GM21526 (cell line): Measurements from ENCODE around the gene KIF26A.

Experiments used
- ATAC-seq: cut with Tn5 transposase; IDR thresholded peaks from one replicate; pipeline ENCODE4 v1.9.1; 2021; ENCODE audit warnings: moderate library complexity; ENCODE audit not compliant: unreplicated experiment, low FRiP score

The KIF26A gene

DNA sequence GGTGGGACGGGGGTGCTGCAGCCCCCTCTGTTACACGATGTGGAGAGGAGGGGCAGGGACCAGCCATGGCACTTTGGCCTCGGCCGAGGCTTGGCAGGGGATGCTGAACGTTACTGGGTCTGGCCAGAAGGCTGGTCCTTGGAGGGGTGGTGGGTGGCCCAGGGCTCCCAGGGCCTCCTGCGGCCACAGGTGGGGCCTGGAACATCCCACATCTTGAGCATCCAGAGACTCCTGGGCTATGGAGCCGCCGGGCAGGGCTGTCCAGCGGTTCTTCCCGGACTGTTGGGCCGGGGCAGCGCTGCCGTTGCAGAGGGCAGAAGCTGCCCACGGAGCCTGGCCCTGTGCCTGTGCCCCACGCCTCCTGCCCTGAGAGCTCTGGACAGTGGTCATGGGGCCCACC is 15.9 kb downstream of the KIF26A start:
- no peak for ATAC-seq

DNA sequence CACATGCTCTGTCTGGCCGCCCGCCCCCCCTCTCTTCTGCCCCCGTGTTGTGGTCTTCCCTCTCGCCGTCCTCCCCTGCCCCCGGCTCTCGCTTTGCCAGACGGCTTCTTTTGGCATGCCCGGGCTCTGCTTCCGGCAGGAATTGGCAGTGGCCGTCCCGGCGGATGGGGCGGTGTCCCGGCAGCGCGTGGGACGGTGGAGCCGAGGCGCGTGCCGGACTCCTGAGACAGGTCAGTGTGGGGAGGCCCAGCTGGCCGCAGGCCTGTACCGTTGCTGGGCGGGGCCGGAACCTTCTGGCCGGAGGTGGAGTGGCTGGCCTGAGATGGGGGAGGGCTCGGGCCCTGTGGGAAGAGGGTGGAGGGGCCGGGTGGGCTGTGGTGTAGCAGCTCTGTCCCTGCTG is 17.1 kb downstream of the KIF26A start:
- no peak for ATAC-seq

DNA sequence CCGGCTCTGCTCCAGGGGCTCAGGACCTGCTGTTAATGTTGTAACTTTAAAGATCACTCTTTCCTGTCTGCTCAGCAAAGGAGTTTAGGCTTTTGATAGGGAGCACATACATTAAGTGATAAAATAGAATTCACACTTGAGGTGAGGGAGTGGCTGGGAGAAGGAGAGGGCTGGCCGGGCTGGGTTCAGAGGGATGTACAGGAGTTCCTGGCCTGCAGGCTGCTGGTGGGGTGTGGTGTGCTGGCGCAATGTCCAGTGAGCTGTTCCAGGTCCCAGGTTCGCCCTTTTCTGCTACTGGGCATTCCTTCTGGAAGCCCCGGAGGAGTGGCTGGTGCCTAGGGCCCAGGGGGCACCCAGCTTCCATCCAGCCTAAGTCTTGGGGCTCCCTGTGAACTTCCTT is 17.8 kb downstream of the KIF26A start:
- ATAC-seq = no peak

DNA sequence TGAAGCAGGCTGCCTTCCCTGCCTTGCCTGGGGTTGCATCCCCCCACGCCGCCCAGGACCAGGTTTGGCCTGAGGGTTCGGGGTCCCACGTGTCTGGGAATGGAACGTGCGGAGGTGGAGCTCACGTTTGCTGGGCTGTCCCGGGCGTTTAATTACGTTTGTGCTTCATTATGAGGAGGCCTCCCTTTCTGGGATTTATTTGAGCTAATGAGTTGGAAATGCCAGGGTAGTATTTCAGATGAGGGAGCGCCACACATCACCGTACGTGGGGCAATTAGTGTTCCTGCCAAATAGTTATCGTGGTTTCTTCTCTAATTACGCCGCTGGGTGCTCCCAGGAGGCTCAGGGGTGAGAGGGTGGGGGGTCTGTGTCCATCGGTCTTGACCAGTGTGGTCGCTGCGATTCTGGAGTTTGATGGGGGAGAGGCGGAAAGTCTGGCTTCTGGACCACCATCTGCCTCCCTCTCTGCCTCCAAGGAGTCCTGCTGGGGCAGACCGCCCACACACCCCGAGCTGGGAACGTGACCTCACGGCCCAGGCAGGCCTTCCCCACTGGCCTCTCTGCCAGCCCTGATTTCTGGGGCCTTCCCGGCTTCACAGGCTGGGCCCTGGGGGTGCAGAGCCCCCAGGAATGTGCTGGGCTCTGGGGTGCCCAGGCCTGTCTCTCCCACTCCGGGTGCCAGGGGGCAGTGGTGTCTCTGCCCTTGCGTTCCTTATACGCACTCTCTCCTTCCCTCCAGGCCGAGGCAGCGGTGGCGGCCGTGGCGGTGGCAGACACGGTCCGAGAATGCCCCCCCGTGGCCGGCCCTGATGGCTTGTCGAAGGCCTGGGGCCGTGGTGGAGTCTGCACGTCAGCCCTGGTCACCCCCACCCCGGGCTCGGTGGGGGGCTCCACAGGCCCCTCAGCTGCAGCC is 18.9 kb downstream of the KIF26A start:
- no peak for ATAC-seq

DNA sequence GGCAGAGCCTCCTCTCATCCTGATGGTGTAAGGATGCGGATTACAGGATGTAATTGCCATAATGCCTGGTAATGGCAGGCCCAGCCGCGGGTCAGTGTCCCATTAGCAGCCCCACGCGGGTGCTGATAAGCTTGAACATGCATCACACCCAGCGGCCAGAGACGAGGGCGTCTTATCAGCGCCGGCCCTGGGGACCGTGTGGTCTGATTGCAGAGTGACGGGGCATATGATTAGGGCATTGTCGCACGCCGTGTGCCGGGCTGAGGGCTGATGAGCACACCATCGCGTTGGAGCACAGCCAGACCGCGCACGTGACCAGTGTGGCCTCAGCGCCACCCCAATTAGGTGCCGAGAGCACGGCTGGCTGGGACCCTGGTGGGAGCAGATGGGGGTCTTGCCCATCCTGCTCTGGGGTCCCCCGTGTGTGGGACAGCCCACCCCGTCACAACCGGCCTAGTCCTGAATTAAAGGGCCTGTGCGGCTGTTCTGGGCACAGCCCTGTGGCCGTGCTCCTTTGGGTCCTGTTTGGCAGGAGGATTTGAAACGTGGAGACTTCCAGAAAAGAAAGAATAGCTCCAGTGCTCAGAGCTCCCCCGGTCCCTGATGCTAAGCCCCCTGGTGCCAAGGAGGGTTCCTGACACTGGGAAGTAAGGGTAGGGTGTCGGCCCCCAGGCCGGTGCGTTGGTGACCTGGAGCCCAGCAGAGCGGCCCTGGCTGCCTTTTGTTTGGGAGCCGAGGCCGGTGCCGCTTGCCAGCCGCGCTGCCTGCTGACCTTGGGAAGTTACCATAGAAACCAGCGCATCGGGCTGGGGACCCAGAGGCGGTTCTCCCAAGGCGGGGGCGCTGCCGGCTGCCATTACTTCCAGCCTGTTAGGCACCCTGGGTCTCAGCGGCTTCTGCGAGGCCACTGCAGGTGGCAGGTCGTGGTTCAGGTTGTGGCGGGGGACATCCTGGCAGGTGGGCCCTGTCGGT is 20.7 kb downstream of the KIF26A start:
- ATAC-seq = no peak

DNA sequence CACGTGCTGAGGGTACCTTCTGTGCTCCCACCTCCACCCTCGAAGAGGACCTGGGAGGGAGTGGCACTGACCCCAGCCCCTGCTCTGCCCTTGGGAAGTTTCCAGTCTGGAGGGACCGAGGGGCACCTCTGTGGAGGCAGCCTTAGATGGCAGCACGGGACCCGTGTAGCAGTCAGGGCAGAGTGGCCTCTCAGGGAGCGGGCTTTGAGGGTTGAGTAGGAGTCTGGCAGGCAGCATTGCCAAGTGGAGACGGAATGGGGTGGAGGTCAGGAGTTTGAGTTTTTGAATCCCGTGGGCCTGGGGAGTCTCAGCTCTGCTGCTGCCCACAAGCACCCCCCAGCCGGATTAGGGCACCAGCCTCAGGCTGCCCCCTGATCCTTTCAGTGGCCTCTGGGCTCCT is 21.6 kb downstream of the KIF26A start:
- no peak for ATAC-seq

DNA sequence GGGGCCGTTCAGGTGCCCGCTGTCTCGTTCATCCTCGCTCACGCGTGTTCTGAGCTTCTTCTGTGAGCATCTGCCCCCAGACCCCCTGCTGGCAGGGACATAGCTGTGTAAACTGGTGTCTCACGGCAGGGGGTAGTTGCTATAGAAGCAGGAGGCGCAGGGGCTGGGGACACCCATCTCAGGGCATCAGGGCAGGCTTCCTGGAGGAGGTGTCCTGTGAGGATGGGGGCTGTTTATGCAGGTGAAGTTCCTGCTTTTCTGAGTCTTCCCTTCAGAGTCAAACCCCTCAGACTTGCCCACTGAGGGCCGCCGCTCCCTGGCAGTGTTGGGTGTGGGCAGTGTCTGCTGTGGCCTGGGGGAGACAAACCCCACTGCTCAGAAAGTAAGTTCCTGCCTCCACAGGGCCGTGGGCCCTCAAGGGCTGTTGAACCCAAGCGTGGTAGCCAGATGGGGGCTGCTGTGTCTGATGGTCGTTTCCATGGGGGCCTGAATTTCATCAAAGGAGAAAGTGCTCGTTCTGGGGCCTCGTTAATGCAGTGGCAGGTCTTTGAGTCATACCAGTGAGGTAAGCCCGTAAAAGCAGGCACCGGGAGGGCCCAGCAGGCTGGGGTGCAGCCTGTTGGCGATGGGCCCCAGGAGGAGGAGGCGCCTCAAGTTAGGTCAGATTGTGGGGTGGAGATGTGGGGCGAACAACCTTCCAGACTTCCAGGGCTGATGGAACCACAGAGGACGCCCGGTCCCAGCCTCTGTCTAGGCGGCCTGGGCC is 23.4 kb downstream of the KIF26A start:
- no peak for ATAC-seq

DNA sequence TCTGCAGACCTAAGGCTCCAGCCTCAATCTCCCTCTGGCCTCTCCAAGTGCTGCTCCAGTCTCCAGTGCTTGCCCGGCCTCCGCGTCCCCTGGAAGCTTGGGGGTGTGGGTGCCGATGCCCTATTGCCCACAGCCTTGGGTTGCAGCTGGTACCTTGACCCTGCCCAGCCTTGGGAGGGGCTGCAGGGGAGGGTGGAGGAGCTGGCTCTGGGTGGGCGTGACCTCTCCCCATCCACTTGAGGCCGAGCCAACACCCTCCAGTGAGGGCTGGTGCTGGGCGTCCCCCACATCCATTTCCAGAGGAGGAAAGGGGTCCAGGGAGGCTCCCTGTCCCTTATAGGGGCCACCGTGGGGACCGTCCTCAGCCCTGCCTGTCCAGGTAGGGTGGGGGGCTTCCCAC is 24.1 kb downstream of the KIF26A start:
- ATAC-seq = no peak

DNA sequence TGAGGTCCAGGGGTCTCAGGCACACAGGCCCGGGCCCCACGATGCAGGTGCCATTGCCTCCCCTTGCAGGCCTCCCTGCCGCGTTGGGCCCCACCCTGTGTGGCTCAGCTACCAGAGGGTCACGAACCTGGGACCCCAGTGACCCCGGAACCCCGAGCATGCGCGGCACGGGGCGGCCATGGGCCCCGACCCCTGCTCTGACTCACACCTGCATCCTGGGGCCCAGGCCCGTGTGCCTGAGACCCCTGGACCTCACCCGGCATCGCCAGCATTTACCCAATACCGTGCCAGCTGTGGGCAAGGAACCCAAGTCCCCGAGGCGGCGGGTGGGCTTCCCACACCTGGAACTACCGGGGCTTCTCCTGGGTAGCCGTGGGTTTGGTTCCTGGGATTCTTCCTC is 25.2 kb downstream of the KIF26A start:
- no peak for ATAC-seq

DNA sequence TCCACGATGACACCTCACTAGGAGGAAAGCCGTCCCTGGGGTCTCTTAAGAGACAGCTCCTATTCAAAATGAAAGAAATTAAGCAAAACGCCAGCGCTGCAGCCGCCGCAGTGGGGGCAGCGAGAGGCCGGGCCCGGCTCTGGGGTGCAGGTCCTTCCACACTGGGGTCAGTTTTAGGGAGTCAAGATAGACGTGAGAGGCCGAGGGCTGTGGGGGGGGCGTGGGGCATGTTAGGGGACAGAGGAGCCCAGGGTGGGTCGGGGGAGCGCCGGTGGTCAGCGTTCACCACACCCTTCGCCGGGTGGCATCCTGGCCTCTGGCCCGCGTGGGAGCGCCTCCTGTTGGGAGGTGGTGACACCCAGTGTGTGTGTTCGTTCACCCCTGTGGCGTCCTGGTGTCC is 25.7 kb downstream of the KIF26A start:
- ATAC-seq = no peak

DNA sequence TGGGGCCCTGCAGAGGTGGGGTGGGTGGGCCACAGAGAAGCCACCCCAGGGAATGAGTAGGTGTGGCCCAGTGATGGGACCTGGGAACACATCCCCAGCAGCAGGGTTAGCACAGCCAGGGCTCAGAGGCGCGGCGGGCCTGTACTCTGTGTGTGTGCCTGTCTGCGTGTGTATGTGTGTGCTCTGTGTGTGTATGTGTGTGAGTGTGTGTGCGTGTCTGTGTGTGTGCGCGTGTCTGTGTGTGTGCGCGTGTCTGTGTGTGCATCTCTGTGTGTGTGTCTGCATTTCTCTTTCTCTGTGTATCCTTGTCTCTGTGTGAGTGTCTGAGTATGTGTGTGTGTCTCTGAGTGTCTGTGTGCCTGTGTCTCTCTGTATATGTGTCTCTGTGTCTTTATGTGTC is 26.1 kb downstream of the KIF26A start:
- ATAC-seq = no peak

DNA sequence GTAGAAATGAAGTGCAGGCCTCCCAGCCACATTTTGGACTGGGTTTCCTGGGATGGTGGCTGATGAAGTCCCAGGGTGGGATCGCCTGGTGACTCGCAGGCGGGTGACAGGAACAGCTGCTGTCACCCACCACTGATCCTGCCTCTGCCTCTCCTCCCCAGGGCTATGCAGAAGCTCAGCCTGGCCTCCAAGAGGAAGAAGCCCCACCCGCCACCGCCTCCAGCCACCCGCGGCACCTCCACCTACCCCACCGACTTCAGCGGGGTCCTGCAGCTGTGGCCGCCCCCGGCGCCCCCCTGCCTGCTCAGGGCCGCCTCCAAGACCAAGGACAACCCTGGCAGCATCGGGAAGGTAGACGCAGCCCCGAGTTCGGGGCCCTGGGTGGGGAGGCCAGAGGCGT is 28.3 kb downstream of the KIF26A start:
- no peak for ATAC-seq

DNA sequence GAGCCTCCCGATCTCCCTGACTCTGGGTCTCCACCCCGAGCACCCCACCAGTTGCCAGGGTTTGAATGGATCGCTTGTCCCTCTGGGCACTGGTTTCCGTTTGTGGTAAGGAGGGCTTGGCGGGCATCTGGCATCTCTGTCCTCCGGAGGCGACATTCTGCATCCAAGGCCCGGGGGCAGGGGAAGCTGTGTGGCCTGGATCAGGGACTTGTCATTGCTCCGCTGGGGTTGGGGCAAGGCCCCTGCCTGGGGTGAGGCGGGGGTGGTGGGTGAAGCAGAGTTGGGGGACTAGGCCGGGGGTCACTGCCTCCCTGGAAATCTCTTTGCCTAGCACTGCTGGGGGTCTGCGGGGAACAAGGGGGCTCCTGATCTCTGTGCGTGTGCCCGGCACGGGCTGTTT is 30.2 kb downstream of the KIF26A start:
- ATAC-seq = no peak

DNA sequence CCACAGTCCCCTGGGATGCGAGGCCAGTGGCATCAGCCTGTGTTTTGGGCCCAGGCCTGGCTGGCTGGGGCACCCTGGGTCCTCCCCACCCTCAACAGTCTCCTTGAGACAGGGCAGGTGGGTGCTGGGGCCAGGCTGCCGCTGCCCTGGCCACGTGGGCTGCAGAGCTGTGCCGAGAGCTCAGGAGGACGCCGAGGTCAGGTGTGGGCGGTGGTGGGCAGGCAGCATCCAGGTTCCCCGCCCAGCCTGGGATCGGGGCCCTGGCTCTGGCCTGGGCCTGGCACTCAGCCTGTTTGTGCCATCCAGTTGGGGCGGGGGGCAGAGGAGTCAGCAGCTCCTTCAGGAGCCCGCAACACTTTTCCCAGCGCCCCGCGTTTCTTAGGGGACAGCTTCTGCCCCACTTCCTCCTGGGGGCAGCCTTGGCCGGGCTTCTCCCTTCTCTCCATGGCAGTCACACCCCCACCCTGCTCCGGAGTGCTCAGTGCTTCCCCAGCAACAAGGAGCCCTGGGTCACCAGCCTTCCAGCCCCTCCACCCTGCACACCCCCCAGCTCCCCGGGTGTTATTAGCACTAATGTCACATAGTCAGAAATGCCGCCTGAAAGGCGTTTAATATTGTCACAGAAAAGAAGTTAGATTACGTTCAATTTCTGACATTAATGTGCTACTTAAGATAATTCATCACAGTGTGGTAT is 30.8 kb downstream of the KIF26A start:
- no peak for ATAC-seq

DNA sequence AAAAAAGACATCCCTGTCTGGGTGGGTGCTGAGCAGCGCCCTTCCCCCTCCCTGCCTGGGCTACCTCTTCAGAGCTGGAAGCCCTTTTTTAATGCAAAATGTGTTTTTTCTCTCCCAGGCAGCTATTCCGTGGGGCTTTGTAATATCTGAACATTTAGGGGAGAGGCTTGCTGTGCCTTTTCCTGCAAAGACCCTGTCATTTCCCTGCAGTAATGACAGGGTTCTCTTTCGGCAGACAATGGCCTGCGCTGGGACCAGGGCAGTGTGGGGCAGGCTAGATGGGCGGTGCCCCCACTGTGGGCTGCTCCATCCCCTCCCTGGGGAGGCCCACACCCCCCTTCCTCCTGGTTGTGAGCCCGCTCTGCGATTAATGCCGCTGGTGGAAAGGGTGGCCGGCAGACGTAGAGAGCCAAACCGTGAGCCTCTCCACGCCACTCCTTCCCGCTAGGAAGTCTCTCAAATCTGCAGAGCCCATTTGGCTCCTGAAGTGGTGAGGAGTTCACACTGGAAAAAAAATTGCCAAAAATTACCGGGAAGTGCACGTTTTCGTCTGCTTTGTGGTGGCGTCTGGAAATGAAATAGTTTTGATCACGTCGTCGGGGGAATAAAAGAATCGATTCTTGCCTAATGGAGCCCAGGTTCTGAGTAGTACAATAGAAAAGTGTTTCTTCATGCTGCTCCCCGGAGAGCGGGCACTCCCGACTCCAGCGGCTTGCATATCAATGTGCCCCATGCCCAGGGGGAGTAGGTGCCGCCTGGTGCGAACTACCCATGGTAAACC is 31.5 kb downstream of the KIF26A start:
- ATAC-seq = no peak

DNA sequence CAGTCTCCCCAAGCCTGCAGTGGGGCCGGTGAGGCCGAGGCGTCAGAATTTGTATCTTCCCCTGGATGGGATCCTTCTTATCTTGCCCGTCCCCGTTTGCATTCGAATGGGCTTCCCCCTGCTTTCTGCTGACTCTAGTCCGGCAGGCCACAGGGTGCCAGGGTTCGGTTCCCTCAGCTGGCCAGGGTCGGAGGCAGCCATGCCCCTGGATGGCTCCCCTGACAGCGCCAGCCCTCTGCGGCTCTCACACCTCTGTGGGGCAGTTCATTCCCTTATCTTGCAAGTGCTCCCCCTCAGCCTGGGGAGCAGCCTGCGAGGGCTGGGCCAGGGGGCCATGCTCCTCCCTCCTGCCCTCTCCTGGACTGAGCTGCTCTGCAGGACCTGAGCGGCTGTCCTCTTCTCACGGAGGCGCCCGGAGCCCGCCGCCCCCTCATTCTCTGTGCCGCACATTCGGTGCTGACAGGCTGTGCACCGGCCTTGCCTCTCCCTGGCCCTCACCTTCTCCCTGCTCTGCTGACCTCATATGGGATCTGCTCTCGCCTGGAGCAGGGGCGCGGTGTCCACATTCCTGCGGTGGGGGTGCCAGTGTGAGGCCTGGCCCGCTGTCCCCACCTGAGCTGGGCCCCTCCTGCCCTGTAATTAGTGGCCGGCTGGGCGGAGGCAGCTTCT is 32.8 kb downstream of the KIF26A start:
- no peak for ATAC-seq

DNA sequence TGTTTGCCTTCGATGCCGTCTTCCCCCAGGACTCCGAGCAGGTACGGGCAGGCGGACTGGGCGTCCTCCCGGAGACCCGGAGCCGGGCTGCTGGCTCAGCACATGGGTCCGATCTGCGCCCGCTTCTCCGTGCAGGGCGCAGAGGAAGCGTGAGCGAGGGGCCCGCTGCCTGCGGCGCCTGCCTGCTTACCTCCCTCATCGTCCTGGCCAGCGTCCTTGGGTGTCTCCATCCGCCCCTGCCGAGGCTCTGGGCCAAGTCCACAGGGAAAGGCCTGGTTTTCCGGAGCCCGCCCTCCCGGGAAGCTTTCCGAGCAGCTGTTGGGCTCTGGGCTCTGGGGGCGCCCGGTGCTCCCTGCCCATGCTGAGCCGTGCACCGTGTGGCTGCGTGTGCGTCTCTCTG is 33.5 kb downstream of the KIF26A start:
- no peak for ATAC-seq

DNA sequence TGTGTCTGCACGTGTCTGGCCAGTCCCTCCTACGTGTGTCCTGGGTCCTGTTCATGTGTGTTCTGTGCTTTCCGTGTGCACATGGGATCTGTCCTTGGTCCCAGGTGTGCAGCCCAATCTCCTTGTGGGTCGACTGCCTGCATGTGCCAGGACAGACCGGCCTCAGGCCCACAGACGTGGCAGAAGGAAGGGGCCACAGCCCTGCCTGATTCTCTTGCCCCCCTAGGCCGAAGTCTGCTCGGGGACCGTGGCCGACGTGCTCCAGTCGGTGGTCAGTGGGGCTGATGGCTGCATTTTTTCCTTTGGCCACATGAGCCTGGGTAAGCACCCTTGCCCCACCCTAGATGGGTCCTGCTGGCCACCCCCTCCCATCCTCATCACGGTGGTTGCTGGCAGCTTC is 34.0 kb downstream of the KIF26A start:
- ATAC-seq = no peak

DNA sequence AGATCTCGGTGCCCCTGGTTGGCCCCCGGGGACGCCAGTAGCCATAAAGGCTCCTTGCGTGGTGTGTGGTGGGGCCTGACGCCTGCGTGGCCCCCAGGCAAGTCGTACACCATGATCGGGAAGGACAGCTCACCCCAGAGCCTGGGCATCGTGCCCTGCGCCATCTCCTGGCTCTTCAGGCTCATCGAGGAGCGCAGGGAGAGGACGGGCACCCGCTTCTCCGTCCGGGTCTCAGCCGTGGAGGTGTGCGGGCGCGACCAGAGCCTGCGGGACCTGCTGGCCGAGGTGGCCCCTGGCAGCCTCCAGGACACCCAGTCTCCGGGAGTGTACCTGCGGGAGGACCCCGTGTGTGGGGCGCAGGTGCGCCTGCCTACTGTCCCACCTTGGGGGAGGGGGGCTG is 34.5 kb downstream of the KIF26A start:
- no peak for ATAC-seq
